ENCODE data around the gene ZYG11A.
"Not testable (repeated sequence)": the region's sequence is repeated elsewhere in the genome, so short reads cannot be mapped to it uniquely, and the experiment has no call there.

Gene ZYG11A

DNA sequence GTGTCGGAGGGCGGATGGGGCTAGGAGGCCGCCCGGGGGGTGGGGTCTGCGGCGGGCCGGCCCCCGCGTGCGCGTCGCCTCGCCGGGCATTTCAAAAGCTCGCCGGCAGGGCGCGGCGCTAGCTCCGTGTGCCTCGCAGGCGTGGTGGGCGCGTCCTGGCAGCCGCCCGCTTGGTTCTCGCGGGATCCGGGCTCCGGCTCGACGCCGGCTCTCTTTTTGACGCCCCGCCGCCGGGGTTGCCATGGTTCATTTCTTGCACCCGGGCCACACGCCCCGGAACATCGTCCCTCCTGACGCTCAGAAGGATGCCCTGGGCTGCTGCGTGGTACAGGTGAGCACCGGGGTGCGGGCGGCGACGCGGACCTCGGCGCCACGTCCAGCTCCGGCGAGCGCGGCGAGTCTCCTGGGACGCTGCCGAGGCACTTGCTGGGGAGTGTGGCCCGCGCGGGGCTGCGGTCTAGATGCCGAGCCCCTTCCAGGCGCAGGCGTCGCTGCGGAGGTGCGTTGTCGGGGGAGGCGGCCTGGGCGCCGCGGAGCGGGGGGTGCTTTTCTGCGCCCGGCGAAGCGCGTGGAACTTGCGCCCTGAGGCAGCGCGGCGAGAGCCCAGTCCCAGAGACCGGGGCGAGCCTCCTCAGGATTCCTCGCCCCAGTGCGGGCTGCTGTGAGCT is at the start of gene ZYG11A:
Gene ZYG11A (plus strand): TSS at position 118 of the 668 bp plus-strand sequence. CDS start 124 bp downstream, at position 242.
- peaks cover 42% of the 10 kb centered on the region for H3K27me3 Mint-ChIP-seq
- H3K27ac Mint-ChIP-seq: no peak within 1 kb of the TSS
- peaks cover 4% of the 10 kb centered on the region for H3K4me1 Mint-ChIP-seq (ENCODE audit: low read depth)
- peak within 1 kb of the TSS; percentile 63 for H3K4me3 Mint-ChIP-seq
- H3K9me3 Mint-ChIP-seq: no peaks in the 10 kb centered on the region
- H3K36me3 Mint-ChIP-seq (ENCODE audit: low read depth): no peaks in the 10 kb centered on the region
- DNase-seq: peak; percentile 83

DNA sequence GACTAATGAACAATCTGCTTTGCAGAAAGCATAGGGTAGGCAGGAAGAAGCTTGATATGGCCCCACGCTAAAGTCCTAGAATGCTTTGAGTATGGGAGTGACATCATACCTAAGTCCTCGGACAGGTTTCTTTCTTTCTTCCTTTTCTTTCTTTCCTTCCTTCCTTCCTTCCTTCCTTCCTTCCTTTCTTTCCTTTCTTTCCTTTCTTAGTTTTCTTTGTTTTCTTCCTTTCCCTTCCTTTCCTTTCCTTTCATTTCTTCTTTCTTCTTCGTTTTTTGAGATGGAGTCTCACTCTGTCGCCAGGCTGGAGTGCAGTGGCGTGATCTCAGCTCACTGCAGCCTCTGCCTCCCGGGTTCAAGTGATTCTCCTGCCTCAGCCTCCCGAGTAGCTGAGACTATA is 48.8 kb upstream of the ZYG11A start:
- H3K27me3 Mint-ChIP-seq; H3K4me3 Mint-ChIP-seq; H3K27ac Mint-ChIP-seq; H3K9me3 Mint-ChIP-seq; DNase-seq; H3K4me1 Mint-ChIP-seq (ENCODE audit: low read depth): not testable (repeated sequence)
- H3K36me3 Mint-ChIP-seq (ENCODE audit: low read depth): peaks cover 35% of the 10 kb centered on the region

DNA sequence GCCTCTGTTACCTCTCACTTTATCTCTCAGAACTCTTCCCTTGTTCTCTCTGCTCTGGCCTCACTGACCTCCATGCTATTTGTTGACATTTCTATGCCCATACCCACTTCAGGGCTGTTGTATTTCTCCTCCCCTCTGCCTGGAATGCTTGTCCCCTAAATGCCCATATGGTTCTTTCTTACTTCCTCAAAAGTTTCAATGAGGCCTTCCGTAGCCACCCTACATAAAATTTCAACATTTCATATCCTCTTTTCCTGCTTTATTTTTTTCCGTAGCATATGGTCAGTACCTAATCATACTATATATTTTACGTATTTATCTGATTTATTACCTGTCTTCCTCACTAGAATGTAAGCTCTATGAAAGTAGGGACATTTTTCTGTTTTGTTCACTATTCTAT is 47.1 kb upstream of the ZYG11A start:
- DNase-seq: no peak
- no peaks in the 10 kb centered on the region for H3K9me3 Mint-ChIP-seq
- H3K27ac Mint-ChIP-seq: no peak overlapping the region
- no peaks in the 10 kb centered on the region for H3K27me3 Mint-ChIP-seq
- peaks cover 24% of the 10 kb centered on the region for H3K36me3 Mint-ChIP-seq (ENCODE audit: low read depth)
- no peak overlapping the region for H3K4me3 Mint-ChIP-seq
- no peaks in the 10 kb centered on the region for H3K4me1 Mint-ChIP-seq (ENCODE audit: low read depth)

DNA sequence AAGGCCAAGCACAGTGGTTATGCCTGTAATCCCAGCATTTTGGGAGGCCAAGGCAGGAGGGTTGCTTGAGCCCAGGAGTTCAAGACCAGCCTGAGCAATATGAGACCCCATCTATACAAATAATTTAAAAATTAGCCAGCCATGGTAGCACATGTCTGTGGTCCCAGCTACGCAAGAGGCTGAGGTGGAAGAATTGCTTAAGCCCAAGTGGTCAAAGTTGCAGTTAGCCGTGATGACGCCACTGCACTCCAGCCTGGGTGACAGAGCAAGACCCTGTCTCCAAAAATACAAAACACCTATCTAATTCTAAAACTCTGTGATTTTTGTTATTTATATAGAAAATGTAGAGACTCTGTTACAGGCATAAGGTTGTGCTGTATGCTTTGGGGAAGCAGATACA is 44.2 kb upstream of the ZYG11A start:
- Mint-ChIP-seq H3K27me3 (no peaks in the 10 kb centered on the region), H3K27ac (no peak overlapping the region), H3K4me3 (no peak overlapping the region), H3K4me1 (ENCODE audit: low read depth) (no peaks in the 10 kb centered on the region), H3K36me3 (ENCODE audit: low read depth) (peaks cover 24% of the 10 kb centered on the region), H3K9me3 (no peaks in the 10 kb centered on the region)
- DNase-seq: no peak

DNA sequence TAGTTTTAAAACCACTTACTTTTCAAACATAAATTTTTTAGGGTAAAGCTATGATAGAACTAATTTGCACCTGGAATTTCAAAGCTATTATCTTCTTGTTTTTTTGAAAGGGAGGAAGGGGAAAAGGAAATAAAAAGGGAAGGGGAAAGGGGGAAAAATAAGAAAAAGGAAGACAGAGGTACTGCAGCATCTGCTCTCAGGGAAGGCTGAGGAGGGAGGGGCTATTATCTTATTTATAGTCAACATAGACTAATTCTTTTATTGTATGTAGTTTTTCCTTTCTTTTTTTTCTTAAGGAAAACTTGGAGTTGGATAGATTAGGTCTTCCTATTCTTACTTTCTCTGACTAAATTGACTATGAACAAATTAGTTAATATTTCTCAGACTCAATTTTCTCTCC is 41.5 kb upstream of the ZYG11A start:
- peaks cover 30% of the 10 kb centered on the region for H3K36me3 Mint-ChIP-seq (ENCODE audit: low read depth)
- no peak overlapping the region for H3K4me3 Mint-ChIP-seq
- H3K27ac Mint-ChIP-seq: no peak overlapping the region
- H3K9me3 Mint-ChIP-seq: no peaks in the 10 kb centered on the region
- DNase-seq: no peak
- H3K4me1 Mint-ChIP-seq (ENCODE audit: low read depth): no peaks in the 10 kb centered on the region
- no peaks in the 10 kb centered on the region for H3K27me3 Mint-ChIP-seq

DNA sequence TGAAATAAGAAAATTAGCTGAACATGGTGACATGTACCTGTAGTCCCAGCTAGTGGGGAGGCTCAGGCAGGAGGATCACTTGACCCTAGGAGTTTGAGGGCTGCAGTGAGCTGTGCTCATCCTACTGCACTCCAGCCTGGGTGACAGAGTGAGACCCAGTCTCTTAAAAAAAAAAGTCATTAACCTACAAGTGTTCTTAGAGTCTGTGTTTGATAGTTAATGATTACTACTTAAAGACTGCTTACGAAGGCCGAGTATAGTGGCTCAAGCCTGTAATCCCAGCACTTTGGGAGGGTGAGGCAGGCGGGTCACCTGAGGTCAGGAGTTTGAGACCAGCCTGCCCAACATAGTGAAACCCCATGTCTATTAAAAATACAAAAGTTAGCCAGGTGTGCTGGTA is 38.5 kb upstream of the ZYG11A start:
- H3K4me3 Mint-ChIP-seq; H3K4me1 Mint-ChIP-seq (ENCODE audit: low read depth); H3K27ac Mint-ChIP-seq; H3K27me3 Mint-ChIP-seq; H3K9me3 Mint-ChIP-seq; DNase-seq: not testable (repeated sequence)
- peaks cover 22% of the 10 kb centered on the region for H3K36me3 Mint-ChIP-seq (ENCODE audit: low read depth)

DNA sequence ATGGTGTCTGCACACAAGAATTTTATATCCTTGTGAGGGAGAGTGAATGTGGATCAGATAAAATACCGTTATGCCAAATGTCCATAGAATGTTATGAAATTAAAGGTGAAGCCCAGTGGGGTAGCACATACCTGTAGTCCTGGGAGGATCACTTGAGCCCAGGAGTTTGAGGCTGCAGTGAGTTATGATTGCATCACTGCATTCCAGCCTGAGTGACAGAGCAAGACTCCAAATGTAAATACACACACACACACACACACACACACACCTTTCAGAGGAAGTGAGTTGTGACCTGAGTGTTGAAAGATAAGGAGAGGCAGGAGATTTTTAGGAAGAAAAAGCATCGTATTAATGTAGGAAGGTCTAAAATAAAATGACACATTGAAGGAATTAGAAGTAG is 28.1 kb upstream of the ZYG11A start:
- H3K4me3 Mint-ChIP-seq: no peak overlapping the region
- H3K36me3 Mint-ChIP-seq (ENCODE audit: low read depth): peaks cover 50% of the 10 kb centered on the region
- H3K9me3 Mint-ChIP-seq: no peaks in the 10 kb centered on the region
- H3K4me1 Mint-ChIP-seq (ENCODE audit: low read depth): no peaks in the 10 kb centered on the region
- DNase-seq: no peak
- no peak overlapping the region for H3K27ac Mint-ChIP-seq
- no peaks in the 10 kb centered on the region for H3K27me3 Mint-ChIP-seq

DNA sequence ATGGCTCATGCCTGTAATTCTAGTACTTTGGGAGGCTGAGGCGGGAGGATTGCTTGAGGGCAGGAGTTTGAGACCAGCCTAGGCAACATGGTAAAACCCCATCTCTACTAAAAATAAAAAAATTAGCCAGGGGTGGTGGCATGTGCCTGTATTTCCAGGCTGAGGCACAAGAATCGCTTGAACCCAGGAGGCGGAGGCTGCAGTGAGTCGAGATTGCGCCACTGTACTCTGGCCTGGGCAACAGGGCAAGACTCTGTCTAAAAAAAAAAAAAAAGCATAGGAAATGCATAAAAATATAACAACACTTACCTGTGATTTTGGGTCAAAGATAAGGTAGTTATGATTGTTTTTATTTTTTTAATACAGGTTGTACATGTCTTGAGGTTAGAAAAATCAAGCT is 21.7 kb upstream of the ZYG11A start:
- DNase-seq; H3K4me3 Mint-ChIP-seq; H3K27me3 Mint-ChIP-seq; H3K9me3 Mint-ChIP-seq; H3K27ac Mint-ChIP-seq; H3K4me1 Mint-ChIP-seq (ENCODE audit: low read depth): not testable (repeated sequence)
- peaks cover 36% of the 10 kb centered on the region for H3K36me3 Mint-ChIP-seq (ENCODE audit: low read depth)

DNA sequence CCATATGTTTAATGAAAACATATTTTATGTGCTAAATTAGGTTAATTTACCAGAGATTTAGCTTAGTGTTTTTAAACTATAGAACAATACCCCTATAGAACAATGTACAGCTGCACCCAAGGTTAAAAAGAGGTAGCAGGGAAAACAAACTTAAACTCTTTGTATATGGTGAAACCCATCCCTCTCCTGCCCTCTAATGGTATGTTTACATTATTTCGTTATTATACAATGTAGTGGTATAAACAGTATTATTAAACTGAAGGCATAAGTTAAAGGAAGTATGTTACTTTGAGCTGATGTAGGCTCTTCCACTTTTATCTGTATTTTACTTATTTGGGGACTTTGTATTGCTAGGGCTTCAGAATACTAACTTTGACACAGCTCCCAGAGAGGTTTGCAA is 16.7 kb upstream of the ZYG11A start:
- no peaks in the 10 kb centered on the region for H3K9me3 Mint-ChIP-seq
- H3K36me3 Mint-ChIP-seq (ENCODE audit: low read depth): peaks cover 15% of the 10 kb centered on the region
- H3K4me1 Mint-ChIP-seq (ENCODE audit: low read depth): no peaks in the 10 kb centered on the region
- H3K4me3 Mint-ChIP-seq: no peak overlapping the region
- DNase-seq: no peak
- no peaks in the 10 kb centered on the region for H3K27me3 Mint-ChIP-seq
- H3K27ac Mint-ChIP-seq: no peak overlapping the region

DNA sequence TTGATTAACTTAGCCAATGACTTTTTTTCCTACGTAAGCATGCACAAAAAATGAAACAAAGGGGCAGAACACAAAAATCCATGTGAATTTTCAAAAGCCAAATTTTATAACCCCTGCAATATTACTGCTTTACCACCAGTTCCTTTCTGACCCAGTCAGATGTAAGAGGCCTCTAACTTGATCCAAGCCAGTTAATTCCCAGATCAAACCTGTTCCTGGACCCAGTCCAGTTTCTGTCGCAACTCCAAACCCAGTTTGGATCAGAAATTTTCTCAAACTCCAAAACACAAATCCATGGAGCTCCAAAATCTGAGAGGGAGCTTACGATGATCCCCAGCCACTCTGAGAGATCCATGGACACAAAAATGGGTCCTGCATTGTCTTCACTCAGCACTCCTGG is 7.8 kb upstream of the ZYG11A start:
- Mint-ChIP-seq H3K27me3 (peaks cover 7% of the 10 kb centered on the region), H3K9me3 (no peaks in the 10 kb centered on the region), H3K36me3 (ENCODE audit: low read depth) (no peaks in the 10 kb centered on the region), H3K4me3 (no peak overlapping the region), H3K4me1 (ENCODE audit: low read depth) (no peaks in the 10 kb centered on the region), H3K27ac (no peak overlapping the region)
- no peak for DNase-seq

DNA sequence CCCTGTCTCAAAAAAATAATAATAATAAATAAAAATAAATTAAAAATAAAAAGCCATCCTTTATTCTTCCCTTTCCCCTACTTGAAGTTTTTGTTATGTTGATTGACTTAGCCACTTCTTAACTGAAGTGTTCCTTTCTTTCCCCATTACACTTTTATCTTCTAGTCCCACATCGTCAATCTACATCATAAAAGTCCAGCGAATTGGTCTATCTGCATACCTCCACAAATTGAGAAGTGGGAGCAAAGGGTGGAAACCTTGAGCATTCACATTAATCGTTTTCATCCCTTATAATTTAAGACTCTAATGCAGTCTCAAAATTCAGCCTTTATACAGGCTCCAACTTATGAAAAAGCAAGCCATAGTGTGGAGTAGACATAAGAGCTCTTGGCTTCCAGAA is 6.5 kb upstream of the ZYG11A start:
- H3K9me3 Mint-ChIP-seq: no peaks in the 10 kb centered on the region
- no peak overlapping the region for H3K4me3 Mint-ChIP-seq
- H3K27me3 Mint-ChIP-seq: peaks cover 11% of the 10 kb centered on the region
- H3K36me3 Mint-ChIP-seq (ENCODE audit: low read depth): no peaks in the 10 kb centered on the region
- H3K4me1 Mint-ChIP-seq (ENCODE audit: low read depth): no peaks in the 10 kb centered on the region
- no peak for DNase-seq
- no peak overlapping the region for H3K27ac Mint-ChIP-seq

DNA sequence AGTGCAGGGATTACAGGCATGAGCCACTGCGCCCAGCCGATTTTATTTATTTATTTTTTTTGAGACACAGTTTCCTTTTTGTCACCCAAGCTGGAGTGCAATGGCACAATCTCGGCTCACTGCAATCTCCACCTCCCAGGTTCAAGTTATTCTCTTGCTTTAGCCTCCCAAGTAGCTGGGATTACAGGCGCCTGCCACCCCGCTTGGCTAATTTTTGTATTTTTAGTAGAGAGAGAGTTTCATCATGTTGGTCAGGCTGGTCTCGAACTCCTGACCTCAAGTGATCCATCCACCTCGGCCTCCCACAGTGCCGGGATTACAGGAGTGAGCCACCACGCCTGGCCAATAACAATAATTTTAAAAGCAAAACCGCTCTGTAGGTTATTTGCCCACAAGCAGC is 3.4 kb upstream of the ZYG11A start:
- not testable (repeated sequence) for H3K9me3 Mint-ChIP-seq; H3K27ac Mint-ChIP-seq; H3K4me1 Mint-ChIP-seq (ENCODE audit: low read depth); H3K4me3 Mint-ChIP-seq; DNase-seq; H3K36me3 Mint-ChIP-seq (ENCODE audit: low read depth)
- H3K27me3 Mint-ChIP-seq: peaks cover 36% of the 10 kb centered on the region

DNA sequence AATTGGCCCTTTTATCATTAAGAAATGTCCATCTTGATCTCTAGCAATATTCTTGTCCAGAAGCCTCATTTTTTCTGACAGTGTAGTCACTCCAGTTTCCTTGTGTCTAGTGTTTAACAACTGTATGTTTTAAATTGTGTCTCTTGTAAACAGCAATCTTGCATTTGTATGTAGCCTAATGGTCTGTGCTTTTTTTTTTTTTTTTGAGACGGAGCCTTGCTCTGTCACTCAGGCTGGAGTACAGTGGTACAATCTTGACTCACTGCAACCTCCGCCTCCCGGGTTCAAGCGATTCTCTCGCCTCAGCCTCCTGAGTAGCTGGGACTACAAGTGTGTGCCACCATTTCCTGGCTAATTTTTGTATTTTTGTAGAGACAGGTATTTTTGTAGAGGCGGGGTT is 2.6 kb downstream of the ZYG11A start:
- H3K36me3 Mint-ChIP-seq (ENCODE audit: low read depth); H3K4me3 Mint-ChIP-seq; H3K4me1 Mint-ChIP-seq (ENCODE audit: low read depth); H3K27ac Mint-ChIP-seq; DNase-seq; H3K9me3 Mint-ChIP-seq: not testable (repeated sequence)
- peaks cover 46% of the 10 kb centered on the region for H3K27me3 Mint-ChIP-seq

DNA sequence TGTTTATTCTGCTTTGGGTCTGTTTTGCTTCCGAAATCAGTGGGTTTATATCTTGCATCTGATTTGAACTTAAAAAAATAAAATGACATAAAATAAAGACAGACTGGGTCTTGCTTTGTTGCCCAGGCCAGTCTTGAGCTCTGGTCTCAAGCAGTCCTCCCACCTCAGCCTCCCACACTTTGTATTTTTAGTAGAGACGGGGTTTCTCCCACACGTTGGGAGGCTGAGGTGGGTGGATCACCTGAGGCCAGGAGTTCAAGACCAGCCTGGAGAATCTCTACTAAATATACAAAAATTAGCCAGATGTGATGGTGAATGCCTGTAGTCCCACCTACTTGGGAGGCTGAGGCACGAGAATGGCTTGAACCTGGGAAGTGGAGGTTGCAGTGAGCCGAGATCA is 5.9 kb downstream of the ZYG11A start:
- Mint-ChIP-seq H3K4me3 (no peak overlapping the region), H3K4me1 (ENCODE audit: low read depth) (no peaks in the 10 kb centered on the region), H3K27me3 (peaks cover 32% of the 10 kb centered on the region), H3K27ac (no peak overlapping the region), H3K9me3 (no peaks in the 10 kb centered on the region), H3K36me3 (ENCODE audit: low read depth) (no peaks in the 10 kb centered on the region)
- DNase-seq: no peak

DNA sequence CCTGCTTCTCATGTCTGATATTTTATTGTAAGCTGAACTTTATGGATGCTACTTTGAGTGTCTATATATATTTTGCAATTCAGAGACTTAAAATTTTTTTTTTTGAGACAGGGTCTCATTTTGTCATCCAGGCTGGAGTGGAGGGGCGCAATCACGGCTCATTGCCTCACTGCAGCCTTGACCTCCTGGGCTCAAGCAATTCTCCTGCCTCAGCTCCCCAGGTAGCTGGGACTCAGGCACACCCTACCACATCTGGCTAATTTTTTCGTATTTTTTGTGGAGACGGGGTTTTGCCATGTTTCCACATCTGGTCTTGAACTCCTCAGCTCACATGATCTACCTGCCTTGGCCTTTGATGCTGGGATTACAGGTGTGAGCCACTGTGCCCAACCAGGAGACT is 8.4 kb downstream of the ZYG11A start:
- no peaks in the 10 kb centered on the region for H3K9me3 Mint-ChIP-seq
- H3K4me1 Mint-ChIP-seq (ENCODE audit: low read depth): no peaks in the 10 kb centered on the region
- DNase-seq: no peak
- H3K4me3 Mint-ChIP-seq: no peak overlapping the region
- H3K27me3 Mint-ChIP-seq: peaks cover 16% of the 10 kb centered on the region
- no peak overlapping the region for H3K27ac Mint-ChIP-seq
- no peaks in the 10 kb centered on the region for H3K36me3 Mint-ChIP-seq (ENCODE audit: low read depth)

DNA sequence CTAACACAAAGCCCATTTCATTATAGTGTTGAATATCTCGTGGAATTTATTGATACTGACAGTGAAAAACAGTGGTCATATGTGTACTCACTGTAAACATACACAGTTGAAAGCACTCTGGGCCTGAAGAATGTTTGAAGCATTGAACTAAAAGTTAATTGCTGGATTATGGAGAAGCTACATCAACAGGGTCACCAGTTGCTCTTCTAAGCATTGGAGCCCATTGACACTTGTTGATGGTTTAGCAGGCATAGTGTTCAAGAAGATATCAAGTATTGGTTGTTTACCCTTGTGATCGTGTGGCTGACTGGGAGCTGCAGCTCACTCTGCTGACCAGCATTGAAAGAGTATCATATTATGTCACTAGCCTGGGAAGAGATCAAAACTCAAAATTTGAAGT is 10.3 kb downstream of the ZYG11A start:
- no peak overlapping the region for H3K4me3 Mint-ChIP-seq
- DNase-seq: no peak
- H3K9me3 Mint-ChIP-seq: no peaks in the 10 kb centered on the region
- peaks cover 11% of the 10 kb centered on the region for H3K27me3 Mint-ChIP-seq
- H3K27ac Mint-ChIP-seq: no peak overlapping the region
- no peaks in the 10 kb centered on the region for H3K36me3 Mint-ChIP-seq (ENCODE audit: low read depth)
- H3K4me1 Mint-ChIP-seq (ENCODE audit: low read depth): no peaks in the 10 kb centered on the region
